Measurements from ENCODE around the gene FOXK2.
"Not testable (repeated sequence)": the region's sequence is repeated elsewhere in the genome, so short reads cannot be mapped to it uniquely, and the experiment has no call there.

FOXK2 gene

GRCh38 chr17:82582709-82583108 is 63.2 kb downstream of the FOXK2 start:
- Mint-ChIP-seq H3K4me3 (no peak overlapping the region), H3K27ac (no peak overlapping the region), H3K36me3 (peaks cover 45% of the 10 kb centered on the region), H3K27me3 (no peaks in the 10 kb centered on the region), H3K9me3 (no peaks in the 10 kb centered on the region), H3K4me1 (peaks cover 13% of the 10 kb centered on the region)
- no peak for ATAC-seq

DNA sequence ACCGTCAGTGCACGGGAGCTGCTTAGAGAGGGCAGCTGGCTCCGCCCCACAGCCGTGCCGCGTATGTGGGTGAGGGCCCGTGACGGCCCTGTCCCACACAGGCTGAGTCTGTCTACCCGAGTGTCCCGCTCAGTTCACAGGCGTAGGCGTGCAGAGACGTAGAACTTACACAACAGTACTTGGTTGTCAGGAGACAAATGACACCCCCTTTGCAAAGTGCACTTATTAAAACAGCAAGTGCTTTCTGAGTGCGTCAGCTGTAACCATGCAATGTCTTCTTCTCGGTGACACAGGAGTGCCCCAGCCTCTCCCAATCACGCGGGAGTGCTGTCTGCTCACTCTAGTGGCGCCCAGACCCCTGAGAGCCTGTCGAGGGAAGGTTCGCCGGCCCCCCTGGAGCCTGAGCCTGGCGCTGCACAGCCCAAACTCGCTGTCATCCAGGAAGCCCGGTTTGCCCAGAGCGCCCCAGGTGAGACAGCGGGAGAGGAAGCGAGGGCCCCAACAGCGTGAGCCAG is 64.2 kb downstream of the FOXK2 start:
- Mint-ChIP-seq H3K27me3 (no peaks in the 10 kb centered on the region), H3K9me3 (no peaks in the 10 kb centered on the region), H3K27ac (no peak overlapping the region), H3K4me3 (no peak overlapping the region), H3K36me3 (peaks cover 45% of the 10 kb centered on the region), H3K4me1 (peaks cover 13% of the 10 kb centered on the region)
- no peak for ATAC-seq

- not testable (repeated sequence) for H3K4me3 Mint-ChIP-seq, H3K9me3 Mint-ChIP-seq, H3K27me3 Mint-ChIP-seq, ATAC-seq
- H3K27ac Mint-ChIP-seq, result peak overlapping the region; percentile 46
- H3K4me1 Mint-ChIP-seq, result peaks cover 13% of the 10 kb centered on the region
- peaks cover 40% of the 10 kb centered on the region for H3K36me3 Mint-ChIP-seq
These were observed 66.5 kb downstream of the FOXK2 start for GRCh38 chr17:82585935-82586575.

DNA sequence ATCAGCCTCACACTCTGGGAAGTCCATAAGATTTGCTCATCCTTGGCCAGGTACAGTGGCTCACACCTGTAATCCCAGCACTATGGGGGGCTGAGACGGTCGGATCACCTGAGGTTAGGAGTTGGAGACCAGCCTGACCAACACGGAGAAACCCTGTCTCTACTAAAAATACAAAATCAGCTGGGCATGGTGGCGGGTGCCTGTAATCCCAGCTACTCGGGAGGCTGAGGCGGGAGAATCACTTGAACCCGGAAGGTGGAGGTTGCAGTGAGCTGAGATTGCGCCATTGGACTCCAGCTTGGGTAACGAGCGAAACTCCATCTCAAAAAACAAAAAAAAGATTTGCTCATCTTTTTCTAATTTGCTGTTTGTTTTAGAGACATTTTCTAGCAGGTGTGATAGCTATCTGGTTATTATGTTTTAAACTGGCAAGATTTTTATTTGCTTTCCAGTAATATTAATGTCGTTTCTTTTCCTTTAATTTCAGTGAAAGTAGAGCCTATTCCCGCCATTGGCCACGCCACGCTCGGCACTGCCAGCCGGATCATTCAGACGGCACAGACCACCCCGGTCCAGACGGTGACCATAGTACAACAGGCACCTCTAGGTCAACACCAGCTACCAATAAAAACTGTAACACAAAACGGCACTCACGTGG is 67.2 kb downstream of the FOXK2 start:
- ATAC-seq, result no peak
- Mint-ChIP-seq H3K9me3 (no peaks in the 10 kb centered on the region), H3K4me3 (no peak overlapping the region), H3K36me3 (peaks cover 39% of the 10 kb centered on the region), H3K4me1 (peaks cover 16% of the 10 kb centered on the region), H3K27ac (peak overlapping the region; percentile 46), H3K27me3 (no peaks in the 10 kb centered on the region)

- Mint-ChIP-seq H3K27me3 (no peaks in the 10 kb centered on the region), H3K4me3 (no peak overlapping the region), H3K36me3 (peaks cover 32% of the 10 kb centered on the region), H3K4me1 (peaks cover 23% of the 10 kb centered on the region), H3K9me3 (no peaks in the 10 kb centered on the region), H3K27ac (peak overlapping the region; percentile 46)
- peak; percentile 42 for ATAC-seq
These were observed 67.9 kb downstream of the FOXK2 start for GRCh38 chr17:82587234-82588086.

DNA sequence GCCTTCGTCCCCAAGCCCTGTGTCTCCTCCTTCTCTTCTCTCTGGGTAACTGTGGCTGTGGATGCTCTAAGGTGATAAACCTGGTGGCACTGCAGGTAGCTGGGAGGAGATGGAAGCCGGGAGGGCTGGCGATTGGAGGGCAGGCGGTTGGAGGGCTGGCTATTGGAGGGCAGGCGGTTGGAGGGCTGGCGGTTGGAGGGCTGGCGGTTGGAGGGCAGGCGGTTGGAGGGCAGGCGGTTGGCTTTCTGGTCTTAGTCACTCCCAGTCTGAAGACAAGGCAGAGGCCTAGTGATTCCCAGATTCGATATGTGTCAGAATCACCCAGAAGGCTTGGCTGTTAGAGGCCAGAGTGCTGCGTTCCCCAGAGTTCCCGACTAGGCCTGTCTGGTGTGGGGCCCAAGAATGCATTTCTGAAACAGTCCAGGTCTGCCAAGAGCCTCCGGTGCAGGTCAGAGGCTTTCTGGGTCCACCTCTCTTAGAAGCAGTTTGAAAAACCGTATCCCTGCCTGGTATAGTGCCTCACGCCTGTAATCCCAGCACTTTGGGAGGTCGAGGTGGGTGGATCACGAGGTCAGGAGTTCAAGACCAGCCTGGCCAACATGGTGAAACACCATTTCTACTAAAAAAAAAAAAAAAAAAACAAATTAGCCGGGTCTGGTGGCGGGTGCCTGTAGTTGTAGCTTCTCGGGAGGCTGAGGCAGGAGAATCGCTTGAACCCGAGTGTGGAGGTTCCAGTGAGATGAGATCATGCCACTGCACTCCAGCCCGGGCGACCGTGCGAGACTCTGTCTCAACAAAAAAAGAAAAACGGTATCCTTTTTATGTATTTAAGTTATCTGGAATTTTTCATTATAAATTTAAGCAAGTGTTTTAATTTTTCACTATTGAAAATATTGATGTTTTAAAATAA is 69.0 kb downstream of the FOXK2 start:
- no peak for ATAC-seq

DNA sequence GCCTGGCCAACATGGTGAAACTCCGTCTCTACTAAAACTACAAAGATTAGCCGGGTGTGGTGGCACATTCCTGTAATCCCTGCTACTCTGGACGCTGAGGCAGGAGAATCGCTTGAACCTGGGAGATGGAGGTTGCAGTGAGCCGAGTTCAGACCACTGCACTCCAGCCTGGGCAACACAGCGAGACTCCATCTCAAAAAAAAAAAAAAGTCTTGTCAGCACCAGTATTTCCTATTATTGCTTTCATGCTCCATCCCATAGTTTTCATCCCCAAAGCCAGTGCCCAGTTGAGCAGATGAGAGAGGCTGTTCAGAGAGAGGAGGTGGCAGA is 70.3 kb downstream of the FOXK2 start:
- H3K9me3 Mint-ChIP-seq, result no peaks in the 10 kb centered on the region
- H3K4me3 Mint-ChIP-seq, result no peak overlapping the region
- peaks cover 29% of the 10 kb centered on the region for H3K36me3 Mint-ChIP-seq
- no peak for ATAC-seq
- peaks cover 46% of the 10 kb centered on the region for H3K4me1 Mint-ChIP-seq
- no peaks in the 10 kb centered on the region for H3K27me3 Mint-ChIP-seq
- H3K27ac Mint-ChIP-seq, result peak overlapping the region; percentile 87

More for the DNA sequence above, 69.0 kb downstream of the FOXK2 start:
- Mint-ChIP-seq H3K9me3 (no peaks in the 10 kb centered on the region), H3K4me1 (peaks cover 33% of the 10 kb centered on the region), H3K27me3 (no peaks in the 10 kb centered on the region), H3K27ac (peak overlapping the region; percentile 46), H3K36me3 (peaks cover 31% of the 10 kb centered on the region), H3K4me3 (no peak overlapping the region)

DNA sequence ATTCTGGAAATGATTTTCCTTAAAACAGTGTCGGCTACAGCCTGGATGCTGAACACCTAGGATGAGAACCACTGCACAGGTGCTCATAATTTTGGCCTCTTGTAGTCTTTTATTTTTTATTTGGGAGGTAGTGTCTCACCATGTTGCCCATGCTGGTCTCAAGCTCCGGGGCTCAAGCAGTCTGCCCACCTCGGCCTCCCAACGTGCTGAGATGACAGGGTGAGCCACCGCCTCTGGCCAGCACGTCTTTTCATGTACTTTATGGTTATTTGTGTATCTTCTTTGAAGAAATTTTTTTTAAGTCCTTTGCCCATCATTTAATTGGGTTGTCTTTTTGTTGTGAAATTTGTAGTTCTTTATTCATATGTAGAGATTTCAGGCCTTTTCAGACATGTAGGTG is 70.7 kb downstream of the FOXK2 start:
- peaks cover 46% of the 10 kb centered on the region for H3K4me1 Mint-ChIP-seq
- H3K36me3 Mint-ChIP-seq, result peaks cover 25% of the 10 kb centered on the region
- H3K4me3 Mint-ChIP-seq, result no peak overlapping the region
- peak overlapping the region; percentile 87 for H3K27ac Mint-ChIP-seq
- no peak for ATAC-seq
- no peaks in the 10 kb centered on the region for H3K27me3 Mint-ChIP-seq
- no peaks in the 10 kb centered on the region for H3K9me3 Mint-ChIP-seq

DNA sequence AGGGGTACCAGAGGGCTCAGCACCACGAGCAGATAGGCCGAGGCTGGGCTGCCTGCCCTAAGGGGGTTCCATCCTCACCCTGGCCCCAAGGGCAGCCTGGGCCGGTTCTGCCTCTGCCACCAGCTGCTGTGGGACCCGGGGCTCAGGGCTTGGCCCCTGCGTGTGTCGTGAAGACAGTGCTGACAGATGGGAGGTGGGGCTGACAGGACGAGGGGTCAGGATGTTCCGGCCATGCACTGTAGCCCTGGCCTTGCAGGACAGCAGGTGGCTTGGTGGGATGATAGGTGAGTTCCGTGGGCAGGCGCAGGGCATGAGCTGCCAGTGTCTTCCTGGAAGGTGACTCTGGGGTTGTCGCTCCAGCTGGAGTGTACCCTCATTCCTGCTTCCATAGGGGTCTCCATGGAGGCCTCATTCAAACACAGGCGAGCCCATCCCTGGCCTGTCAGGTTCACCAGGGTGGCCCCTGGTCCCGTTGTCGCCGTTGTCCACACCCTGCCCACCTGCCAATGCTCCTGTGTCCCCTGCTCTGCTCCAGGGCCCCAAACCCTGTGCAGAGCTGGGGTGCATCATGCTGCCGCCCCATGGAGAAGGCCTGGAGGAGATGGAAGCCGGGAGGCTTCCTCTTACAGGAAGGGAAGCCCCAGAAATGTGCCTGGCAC is 71.5 kb downstream of the FOXK2 start:
- H3K4me3 Mint-ChIP-seq, result no peak overlapping the region
- peaks cover 49% of the 10 kb centered on the region for H3K4me1 Mint-ChIP-seq
- H3K27me3 Mint-ChIP-seq, result no peaks in the 10 kb centered on the region
- H3K36me3 Mint-ChIP-seq, result peaks cover 24% of the 10 kb centered on the region
- peak; percentile 6 for ATAC-seq
- peak overlapping the region; percentile 87 for H3K27ac Mint-ChIP-seq
- no peaks in the 10 kb centered on the region for H3K9me3 Mint-ChIP-seq

- peak overlapping the region; percentile 75 for H3K4me3 Mint-ChIP-seq
- peaks cover 51% of the 10 kb centered on the region for H3K4me1 Mint-ChIP-seq
- H3K36me3 Mint-ChIP-seq, result peaks cover 26% of the 10 kb centered on the region
- H3K27me3 Mint-ChIP-seq, result no peaks in the 10 kb centered on the region
- no peaks in the 10 kb centered on the region for H3K9me3 Mint-ChIP-seq
- H3K27ac Mint-ChIP-seq, result peak overlapping the region; percentile 87
- no peak for ATAC-seq
These were observed 72.8 kb downstream of the FOXK2 start for GRCh38 chr17:82592289-82592766.

DNA sequence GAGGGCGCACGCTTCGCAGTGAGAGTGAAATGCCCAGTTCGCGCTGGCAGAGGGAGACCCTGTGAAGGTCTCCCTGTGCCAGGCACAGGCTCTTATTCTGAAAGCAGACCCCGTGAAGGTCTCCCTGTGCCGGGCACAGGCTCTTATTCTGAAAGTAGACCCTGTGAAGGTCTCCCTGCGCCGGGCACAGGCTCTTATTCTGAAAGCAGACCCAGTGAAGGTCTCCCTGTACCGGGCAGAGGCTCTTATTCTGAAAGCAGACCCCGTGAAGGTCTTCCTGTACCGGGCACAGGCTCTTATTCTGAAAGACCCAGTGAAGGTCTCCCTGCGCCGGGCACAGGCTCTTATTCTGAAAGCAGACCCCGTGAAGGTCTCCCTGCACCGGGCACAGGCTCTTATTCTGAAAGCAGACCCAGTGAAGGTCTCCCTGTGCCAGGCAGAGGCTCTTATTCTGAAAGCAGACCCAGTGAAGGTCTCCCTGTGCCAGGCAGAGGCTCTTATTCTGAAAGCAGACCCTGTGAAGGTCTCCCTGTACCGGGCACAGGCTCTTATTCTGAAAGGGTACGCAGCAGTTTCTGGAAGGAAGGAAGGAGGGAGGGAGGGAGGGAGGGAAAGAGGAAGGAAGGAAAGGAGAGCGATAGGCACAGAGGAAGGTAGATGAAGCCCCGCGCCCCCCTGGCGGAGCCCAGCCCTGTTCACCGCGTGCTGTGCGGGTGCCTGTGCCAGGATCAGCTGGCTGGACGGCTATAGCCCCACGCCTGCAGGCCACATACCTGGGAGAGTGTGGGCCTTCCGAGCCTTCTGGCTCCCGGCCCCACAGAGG is 73.4 kb downstream of the FOXK2 start:
- Mint-ChIP-seq H3K27ac (peak overlapping the region; percentile 87), H3K9me3 (no peaks in the 10 kb centered on the region), H3K36me3 (peaks cover 26% of the 10 kb centered on the region), H3K4me3 (peak overlapping the region; percentile 75), H3K27me3 (no peaks in the 10 kb centered on the region), H3K4me1 (peaks cover 49% of the 10 kb centered on the region)
- peak; percentile 20 for ATAC-seq

- H3K4me3 Mint-ChIP-seq, result peak overlapping the region; percentile 75
- H3K27me3 Mint-ChIP-seq, result no peaks in the 10 kb centered on the region
- peaks cover 49% of the 10 kb centered on the region for H3K4me1 Mint-ChIP-seq
- peak overlapping the region; percentile 87 for H3K27ac Mint-ChIP-seq
- H3K9me3 Mint-ChIP-seq, result no peaks in the 10 kb centered on the region
- ATAC-seq, result no peak
- H3K36me3 Mint-ChIP-seq, result peaks cover 22% of the 10 kb centered on the region
These were observed 74.1 kb downstream of the FOXK2 start for GRCh38 chr17:82593590-82594087.

DNA sequence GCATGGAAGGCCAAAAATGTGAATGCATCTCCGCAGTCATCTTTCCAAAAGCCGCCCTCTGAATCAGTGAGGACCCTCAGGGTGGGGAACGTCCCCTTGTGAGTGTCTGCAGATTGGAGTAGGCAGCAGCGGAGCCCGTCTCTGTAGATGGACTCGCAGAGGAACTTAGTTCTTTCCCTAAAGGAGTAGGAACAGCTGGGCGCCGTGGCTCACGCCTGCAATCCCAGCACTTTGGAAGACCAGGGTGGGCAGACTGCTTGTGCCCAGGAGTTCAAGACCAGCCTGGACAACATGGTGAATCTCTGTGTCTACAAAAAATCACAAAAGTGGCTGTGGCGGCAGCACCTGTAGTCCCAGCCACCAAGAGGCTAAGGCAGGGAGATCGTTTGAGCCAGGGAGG is 75.0 kb downstream of the FOXK2 start:
- peak overlapping the region; percentile 87 for H3K27ac Mint-ChIP-seq
- H3K4me3 Mint-ChIP-seq, result no peak overlapping the region
- H3K27me3 Mint-ChIP-seq, result no peaks in the 10 kb centered on the region
- ATAC-seq, result no peak
- no peaks in the 10 kb centered on the region for H3K9me3 Mint-ChIP-seq
- peaks cover 58% of the 10 kb centered on the region for H3K4me1 Mint-ChIP-seq
- peaks cover 22% of the 10 kb centered on the region for H3K36me3 Mint-ChIP-seq
